ENCODE measurements around the gene PPARG.

The PPARG gene

DNA sequence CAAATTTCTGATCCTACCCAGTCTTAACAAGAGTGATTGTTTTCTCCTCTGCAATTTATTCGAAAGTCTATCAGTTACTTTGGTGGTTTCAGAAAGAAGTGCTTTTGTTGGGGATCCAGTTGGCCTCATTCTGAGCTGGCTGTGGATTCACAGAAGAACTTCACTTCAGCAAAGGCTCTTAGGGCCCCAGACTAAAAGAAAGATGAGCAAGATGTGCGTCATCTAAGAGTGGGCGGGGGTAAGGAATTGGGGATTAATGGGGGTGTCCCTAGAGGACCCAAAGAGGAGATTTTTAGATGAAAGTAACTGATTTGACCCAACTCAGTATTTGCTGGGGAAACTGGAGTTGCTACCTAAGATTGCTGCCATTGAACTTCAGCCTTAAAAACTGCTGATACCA, 131.5 kb downstream of the PPARG start:
- no peak for DNase-seq

DNA sequence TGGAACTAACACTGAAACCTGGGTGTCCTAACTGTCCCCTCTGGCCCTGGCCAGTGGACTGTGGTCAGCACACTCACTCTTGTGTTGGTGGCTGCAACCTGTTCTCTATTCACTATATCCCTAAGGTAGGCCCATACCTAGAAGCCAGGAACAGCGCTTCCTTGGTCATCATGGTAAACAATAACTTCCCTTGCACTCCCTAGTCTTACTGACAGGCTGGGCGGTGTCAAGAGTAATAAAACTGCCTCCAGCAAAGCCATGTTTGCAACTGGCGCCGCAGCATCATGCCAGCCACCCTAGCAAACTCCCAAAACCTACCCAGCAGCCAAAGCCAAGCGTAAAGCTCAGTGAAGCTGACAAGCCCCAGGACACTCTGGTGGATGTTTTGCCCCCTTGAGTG, 132.3 kb downstream of the PPARG start:
- no peak for DNase-seq

DNA sequence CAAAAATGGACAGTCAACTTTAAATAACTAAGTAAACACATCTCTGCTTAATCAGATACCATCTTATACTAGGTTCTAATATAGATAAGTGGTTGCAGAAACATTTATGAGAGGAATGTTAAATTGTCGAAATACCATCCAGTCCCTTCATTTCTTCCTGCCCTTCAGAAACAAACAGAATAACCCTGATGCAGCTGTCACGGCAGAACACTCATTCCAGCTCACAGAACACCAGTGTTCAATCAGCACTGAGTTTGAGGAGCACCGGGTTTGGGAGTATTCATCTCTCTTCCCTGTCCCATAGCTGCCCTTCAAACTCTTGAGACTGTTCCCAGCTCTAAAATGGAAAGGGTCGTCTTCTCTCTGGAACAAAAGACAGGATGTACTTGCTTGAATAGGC, 134.3 kb downstream of the PPARG start:
- no peak for DNase-seq

DNA sequence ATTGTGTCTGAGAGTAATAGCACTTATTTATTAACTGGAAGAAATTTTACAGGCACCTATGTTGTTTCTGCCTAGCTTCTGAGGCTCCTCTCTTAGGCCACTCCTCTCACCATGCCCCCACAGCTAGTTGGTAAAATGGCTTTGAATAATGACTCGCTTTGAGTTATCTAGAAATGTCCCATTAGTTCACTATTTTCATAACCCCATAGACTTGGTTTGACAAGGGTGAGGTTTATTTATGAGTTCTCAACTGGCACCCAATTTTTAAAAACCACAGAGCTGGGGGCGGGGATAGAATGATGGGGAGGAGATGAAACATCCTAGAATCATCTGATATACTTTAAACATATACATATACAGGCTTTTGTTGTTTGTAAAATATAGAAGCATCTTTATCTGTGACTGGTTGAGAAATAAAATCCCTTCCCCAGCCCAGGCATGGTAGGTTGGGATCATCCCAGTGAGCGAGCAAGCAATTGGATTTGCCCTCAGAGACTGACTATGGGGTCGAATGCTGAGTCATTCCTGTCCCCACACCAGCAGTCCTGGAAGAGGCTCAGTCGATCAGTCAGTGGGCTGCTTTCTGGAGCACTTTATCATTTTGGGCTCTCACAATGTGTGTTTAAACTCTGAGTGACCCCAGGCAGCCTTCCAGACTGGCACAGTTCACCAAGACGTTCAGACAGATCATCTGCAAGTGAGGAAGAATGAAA, 135.2 kb downstream of the PPARG start:
- no peak for DNase-seq

DNA sequence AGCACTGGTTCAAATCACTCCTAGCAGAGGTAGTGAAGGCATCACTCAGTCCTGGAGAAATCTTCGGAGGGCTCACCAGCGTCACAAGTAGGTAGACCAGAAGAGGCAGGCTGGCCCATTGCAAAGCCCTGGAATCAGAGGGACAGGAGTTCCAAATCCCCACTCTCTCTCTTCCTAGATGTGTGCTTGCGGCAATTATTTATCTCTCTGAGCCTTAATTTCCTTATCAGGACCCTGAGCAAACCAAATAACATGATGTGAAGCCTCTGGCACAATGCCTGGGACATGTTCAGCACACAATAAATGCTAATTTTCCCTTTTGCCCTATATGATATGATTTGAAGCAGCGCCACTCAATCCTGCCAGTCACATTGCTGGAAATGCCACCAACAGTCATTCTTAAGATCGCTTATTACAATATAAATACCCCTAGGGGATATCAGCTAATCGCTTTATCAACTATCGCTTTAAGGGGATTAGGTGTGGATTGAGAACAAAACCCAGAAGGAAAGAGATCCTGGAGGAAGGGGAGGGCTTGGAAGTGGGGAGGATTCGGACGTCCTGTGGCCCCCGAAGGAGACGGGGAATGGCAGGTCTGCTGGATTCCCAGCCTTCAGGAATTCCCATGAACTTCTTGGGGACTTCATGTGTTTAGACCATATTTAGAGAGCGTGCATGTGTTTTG, 135.9 kb downstream of the PPARG start:
- DNase-seq: no peak

DNA sequence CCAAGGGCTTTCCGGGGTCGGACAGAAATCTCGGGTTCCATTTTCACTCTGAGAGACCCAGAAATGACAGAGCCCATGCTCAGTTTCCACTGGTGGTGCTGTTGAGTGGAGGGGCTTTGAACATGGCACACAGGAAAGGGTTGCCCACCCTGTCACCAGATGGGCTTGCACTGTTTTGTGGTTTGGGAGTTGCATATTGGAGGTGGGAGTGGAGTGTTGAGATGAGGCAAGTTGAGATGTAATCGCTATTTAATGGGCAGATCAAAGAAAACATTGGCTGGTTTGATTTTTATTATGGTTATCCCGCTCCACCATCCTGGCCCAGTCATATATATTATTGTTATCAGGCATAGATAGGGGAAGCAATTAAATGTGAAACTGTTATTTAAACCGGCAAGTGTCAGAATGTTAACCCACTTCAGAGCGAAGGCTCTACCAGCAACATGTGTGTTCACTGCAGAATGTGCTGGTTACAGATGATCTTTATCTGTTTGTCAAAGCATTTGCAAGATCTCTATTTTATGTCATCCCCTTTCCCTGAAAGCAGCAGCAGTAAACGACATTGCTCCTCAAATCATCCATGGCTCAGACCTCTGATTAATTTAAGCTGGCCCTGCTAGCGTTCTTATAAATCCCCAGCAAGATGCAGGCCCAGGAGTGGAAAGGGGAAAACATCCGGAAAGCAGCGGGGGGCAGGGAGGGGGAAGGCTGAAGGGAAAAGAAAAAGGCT, 137.1 kb downstream of the PPARG start:
- DNase-seq: no peak

DNA sequence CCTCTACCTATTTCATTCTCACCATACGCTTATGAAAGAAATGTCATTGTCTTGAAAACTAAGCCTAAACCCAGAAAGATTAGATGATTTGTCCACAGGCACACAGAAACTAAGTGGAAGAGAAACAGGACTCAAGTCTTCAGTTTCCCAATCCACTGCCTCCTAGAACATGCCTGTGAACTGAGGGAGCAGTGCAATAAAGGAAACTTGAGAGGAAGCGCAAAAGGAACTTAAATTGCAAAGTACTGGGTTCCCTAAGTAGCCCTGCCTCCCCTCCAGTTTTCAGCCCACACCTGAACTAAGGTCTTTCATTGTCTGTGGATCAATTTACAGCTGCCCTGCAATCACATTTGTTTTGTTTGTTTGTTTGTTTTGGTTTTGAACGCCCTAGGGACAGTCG, 138.7 kb downstream of the PPARG start:
- no peak for DNase-seq

DNA sequence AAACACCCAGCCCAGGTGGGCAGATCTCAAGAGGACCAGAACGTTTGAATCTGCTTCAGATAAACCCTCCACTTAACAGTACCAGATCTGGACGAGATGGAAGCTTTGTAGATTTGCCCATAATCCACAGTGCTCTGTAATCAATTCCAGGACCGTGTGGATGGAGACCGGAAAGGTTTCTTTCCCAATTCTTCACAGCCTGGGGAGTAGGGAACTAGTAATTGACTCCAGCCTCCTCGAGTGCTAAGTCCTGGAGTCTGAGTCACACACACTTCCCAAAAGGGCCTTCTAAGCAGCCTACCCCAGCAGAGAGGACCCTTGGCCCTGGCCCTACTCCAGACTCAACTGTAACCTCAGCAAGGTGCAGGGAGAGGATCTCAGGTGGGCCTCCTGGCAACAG, 139.3 kb downstream of the PPARG start:
- DNase-seq: no peak

DNA sequence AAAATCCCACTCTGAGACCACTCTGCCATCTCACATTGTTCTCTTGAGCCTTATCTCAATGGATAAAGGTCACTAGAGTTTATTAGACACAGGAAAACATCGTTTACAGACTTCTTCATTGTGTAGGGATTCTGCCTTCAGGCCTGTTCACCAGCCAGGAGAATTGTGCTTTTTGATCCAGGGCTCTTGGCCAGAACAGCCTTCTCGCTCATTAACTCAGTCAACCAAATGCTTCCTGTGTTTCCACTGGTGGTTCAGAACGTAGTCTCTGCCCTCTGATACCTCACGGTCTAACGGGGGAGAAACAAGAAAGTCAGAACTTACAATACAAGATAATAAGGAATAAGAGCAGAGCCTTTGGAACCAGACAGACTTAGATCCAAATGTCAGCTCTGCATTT, 141.2 kb downstream of the PPARG start:
- DNase-seq: no peak

DNA sequence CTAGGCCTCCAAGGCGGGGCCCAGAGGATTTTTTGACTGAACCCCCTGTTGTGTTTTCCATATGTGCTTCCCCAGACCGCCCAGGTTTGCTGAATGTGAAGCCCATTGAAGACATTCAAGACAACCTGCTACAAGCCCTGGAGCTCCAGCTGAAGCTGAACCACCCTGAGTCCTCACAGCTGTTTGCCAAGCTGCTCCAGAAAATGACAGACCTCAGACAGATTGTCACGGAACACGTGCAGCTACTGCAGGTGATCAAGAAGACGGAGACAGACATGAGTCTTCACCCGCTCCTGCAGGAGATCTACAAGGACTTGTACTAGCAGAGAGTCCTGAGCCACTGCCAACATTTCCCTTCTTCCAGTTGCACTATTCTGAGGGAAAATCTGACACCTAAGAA, 145.0 kb downstream of the PPARG start:
- DNase-seq: no peak

DNA sequence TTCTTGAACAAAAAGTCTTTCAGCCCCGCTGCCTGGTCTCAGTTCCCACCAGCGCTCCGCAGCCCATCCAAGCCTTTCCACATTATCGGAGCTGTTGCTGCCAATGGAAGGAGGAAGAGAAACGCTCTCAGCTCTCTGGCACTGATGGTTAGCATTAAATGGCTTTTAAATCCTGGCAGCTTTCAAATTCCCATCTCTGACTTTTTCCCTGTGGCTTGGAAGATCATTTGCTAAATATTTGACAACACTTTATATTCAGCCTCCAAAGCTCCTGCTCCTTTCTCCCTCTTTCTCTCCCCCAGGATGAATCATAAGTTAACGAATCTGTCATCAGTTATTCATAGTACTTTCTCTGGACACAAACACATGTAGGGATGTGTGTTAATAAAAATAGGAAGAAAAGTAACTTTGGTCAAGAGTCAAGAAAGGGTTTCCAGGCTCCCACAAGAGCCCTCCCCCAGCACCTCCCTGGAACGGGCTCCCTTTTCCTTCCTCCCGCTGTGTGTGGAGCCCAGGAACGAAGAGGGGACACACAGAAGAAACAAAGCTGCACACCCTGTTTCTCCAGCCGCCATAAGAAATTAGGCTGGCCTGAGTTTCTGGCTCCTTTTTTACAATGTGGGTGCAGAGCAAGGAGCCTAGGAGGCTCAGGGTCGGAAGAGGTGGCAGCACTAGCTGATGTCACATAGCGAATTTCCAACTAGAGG, 147.8 kb downstream of the PPARG start:
- no peak for DNase-seq

DNA sequence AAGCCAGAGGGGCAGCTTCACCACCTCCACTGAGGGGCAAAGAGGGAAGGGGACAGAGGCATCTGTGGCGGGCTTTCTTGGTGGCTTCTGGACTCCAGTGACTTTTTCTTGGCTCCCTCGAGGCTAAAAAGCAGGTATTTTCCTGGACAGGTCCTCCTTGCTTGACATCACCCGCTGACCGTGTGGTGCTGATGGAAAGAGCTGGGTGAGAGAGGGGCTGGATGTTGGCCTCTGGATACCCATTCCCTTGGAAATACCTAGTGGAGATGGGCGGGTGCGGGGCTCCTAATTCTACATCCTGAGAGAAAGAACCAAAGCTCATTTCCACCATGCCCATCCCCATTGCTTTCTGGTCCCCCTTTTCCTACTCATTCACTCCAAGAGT, 148.3 kb downstream of the PPARG start:
- no peak for DNase-seq

DNA sequence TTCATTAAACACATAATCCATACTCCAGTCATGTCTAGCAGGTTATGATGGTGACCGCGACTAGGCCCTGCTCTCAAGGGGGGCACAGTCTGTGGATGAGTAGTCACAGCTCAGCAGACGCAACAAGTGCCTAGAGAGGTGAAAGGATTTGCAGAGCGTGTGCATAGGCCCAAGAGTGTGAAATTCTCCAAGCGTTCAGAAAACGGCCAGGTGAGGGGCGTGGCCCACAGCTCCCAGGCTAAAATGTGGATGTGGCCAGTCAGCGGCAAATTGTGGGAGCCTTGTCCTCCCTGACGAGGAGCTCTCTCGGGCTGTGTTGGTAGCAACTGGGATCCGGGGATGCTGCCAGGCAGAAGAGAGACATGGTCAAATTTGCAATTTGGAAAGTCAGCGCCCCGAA, 149.0 kb downstream of the PPARG start:
- DNase-seq: no peak

DNA sequence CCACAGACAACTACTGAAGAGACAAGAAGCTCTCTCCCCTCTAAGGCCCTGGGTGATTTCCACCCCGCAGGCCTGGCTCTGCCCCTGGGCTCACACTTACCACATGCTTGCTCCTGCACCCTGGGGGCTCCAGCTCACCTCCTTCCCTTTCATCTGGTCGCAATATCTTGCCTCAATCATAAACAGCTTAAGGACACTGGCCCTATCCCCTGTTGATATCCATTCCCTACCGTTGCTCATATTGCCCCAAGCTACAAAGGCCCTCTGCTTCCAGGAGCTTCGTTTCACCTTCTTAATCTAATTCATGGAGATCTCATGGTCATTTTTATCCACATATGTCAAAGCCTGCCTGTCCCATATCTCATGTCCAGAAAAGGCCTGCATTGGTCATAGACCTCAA, 149.4 kb downstream of the PPARG start:
- no peak for DNase-seq

DNA sequence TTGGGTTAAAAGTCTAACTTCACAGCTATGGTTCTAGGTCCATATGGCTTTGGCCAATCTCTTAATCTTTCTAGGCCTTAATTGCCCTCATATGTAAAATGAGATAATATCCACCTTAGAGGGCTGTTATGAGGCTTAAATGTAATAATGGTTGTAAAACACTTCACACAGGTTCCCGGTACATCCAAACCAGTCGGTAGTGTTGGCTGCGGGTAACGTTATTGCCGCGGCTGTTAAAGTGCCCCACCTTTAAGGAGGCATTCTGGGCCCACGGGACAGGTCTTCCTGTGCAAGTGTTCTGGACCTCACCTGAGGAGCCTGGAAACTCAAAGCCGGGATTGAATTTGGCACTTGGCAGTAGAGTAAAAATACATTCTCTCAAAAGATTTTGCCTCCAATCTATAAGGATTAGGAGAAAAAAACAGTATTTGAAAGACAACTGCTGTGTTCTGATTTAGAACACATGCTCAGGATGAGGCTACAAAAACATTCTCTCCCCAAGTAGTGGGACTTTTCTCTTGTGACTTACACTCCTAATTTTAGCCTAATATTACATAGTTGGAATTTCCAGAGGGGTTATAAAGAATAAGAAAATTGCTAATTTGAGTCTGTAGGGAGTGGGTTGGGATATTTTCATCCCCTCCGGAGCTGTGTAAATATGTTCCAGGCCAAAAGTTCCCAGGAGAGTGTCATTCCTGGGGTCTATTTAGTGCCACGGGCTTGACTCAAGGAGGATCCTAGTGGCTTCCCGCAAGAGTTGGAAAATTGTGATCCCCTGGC, 150.5 kb downstream of the PPARG start:
- no peak for DNase-seq

DNA sequence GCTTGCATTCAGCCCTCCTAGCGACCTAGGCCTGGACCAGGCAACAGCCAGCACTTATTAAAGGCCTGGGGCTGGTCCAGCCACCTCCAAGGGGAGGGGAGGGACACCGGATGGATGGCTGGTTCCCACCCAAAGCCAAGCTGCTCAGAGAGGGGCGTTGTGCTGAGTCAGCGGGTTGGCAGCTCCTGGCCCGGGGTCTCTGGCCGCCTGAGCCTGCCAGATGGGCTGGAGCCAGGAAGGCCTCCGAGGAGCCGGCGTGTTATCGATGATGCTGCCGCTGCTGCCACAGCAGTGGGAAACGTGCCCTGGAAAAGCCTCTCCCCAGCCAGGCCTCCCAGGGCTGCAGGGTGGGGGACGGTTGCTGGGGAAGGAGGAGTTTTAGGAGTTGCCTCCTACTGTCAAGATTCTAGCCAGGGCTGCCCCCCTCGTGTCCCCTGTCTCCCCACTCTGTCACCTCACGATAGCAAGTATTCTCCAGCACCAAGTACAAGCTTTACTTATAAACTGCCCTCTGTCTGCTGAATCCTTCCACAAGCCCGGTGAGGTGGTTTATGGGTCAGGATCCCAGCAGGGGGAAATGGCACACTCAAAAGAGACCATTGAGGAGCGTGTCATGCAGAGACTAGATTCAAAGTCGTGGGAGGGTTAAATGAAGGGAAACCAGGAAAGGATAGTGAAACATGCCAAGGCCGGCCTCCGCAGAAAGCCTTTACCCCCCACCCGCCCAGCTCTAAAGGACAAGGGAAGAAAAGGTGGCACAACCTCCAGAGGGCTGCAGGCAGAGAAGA, 152.3 kb downstream of the PPARG start:
- DNase-seq: no peak

DNA sequence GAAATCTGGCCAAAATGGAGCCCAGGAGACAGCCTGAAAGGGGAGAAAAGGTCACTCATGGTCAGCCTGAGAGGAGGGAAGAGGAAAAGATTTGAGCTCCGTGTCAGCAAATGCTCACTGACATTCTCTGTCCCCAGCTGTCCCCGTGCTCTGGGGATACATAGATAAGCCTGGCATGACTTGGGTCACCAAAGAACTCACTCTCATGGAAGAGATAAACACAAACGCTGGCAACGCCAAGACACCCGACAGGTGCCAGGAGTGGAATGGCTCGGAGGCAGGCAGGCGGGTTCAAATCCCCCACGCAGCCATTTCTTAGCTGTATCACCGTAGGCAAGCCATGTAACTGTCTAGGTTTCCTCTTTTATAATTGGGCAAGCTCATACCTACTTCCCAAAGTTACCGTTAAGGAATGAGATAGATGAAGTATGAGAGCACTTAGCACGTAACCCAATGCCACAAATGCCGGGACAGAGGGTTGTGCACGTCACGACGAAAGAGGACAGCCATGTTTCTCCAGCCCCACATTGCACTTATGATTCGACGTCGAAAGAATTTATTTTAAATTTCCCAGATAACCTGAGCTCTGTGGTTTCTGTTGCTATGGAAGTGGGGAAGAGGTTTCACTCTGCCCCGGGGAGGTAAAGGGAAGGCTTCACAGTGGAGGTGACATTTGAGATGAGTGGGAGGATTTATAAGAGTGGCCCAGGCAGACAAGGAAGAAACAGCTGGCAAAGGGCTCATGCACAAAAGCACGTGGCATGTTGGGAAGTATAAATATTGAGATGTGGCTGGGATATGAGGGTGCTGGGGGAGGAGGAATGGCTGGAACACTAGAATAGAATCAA, 154.0 kb downstream of the PPARG start:
- DNase-seq: no peak

DNA sequence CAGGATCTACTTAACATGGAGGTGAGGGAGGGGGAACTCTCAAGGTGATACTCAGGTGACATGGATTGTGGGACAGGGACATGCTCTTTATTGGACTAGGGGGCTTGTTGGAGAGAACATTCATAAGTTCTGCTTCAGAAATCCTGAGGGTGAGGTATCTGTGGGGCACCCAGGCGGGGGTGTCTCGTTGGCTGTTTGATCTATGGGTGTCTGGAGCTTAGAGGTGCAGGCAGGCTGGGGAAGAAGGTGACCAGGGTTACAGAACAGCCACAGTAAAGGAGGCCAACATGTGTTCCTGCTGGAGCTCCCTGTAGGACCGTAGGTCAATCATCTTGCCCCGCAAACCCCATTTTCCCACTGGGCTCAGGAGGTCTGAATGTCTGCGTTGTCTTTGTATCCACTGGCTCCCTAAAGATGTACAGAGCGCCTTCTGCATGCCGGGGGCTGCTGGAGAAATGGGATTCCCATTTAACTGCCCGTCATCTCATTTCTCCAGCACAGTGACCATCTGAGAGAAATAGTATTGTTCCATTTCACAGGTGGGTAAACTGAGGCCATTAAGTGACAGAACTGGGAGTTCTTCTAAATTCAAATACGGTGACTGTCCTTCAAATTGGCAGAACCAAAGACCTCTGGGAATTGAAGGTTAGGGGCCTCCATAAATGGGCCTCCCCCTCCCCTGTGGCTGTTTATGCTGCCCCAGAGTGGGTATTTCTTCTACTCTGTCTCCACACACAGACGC, 155.1 kb downstream of the PPARG start:
- no peak for DNase-seq

DNA sequence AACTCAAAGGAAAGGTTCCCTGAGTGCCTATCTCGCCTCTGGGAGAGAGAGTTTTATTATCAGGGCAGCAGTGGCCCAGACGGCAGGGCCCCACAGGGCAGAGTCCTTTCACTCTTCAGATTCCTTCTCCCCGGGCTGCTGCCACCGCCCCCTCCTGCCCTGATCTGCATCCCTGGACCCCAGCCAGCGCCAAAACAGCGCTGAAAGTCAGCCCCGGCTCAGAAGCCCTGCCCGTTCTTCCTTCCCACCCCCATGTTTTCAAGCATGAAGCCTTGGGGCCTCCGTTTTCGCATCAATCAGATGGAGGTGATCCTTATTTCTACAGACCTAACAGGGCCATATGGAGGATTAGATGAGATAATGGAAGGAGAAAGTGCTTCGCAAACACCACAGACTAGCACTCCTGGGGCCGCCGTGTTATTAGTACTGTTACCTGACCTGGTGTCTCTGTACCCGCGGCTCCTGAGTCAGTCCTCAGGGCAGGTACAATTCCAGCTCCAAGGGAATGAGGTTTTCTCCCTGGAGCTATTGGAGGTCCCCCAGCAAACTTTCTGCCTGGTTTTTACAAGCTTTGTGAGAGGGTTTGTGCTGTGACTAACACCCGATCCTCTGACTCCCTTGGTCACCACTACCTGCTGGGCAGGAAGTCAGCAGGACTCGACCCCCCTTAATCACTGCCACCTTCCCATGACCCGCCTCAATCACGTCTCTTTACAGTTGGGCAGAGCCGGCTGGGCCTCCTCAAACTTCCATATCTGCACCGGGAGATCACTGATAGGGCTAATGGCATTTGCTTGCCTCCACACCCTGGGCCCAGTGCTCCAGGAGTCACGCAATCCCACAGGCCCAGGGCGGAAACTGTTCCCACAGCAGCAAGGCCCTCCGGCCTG, 156.0 kb downstream of the PPARG start:
- no peak for DNase-seq
